IMR-90 (cell line): ENCODE measurements around the gene GLIS1.

ENCODE experiments used
- BHLHE40 ChIP-seq: fragments of 150-350 bp; IDR thresholded peaks from 2 replicates; pipeline ENCODE4 v1.6.1; 2016; ENCODE audit warnings: mild to moderate bottlenecking, low read depth, low read length
- CEBPB ChIP-seq: IDR thresholded peaks from 2 replicates; pipeline ENCODE4 v1.6.1; 2012; ENCODE audit warnings: low read depth, low read length, improper control_type of control experiment
- CHD1 ChIP-seq: IDR thresholded peaks from 2 replicates; pipeline ENCODE4 v1.6.1; 2012; ENCODE audit warnings: low read depth, low read length, improper control_type of control experiment
- MAFK ChIP-seq: IDR thresholded peaks from 2 replicates; pipeline ENCODE4 v1.6.1; 2012; ENCODE audit warnings: low read depth, low read length, improper control_type of control experiment
- MAZ ChIP-seq: IDR thresholded peaks from 2 replicates; pipeline ENCODE4 v1.6.1; 2012; ENCODE audit warnings: low read depth, mild to moderate bottlenecking, low read length, improper control_type of control experiment, moderate library complexity, borderline replicate concordance
- POLR2A ChIP-seq: IDR thresholded peaks from 2 replicates; pipeline ENCODE4 v1.6.1; 2012; ENCODE audit warnings: mild to moderate bottlenecking, low read depth, low read length
- RAD21 ChIP-seq: IDR thresholded peaks from 2 replicates; pipeline ENCODE4 v1.6.1; 2012; ENCODE audit warnings: low read length, improper control_type of control experiment
- RFX5 ChIP-seq: IDR thresholded peaks from 2 replicates; pipeline ENCODE4 v1.8.0; 2012; ENCODE audit warnings: low read depth, mild to moderate bottlenecking, low read length, moderate library complexity
- SMC3 ChIP-seq: fragments of 150-350 bp; IDR thresholded peaks from 2 replicates; pipeline ENCODE4 v1.6.1; 2016; ENCODE audit warnings: low read depth, mild to moderate bottlenecking, antibody characterized with exemption, low read length, moderate library complexity
- TF ChIP-seq, protein P1 (sequence below): conservative IDR thresholded peaks from 2 replicates; pipeline ENCODE4 v1.5.1; 2012; ENCODE audit warnings: mild to moderate bottlenecking, low read depth, low read length, improper control_type of control experiment
- TF ChIP-seq, protein P2 (sequence below): fragments of 150-350 bp; IDR thresholded peaks from 2 replicates; pipeline ENCODE4 v1.6.1; 2017; ENCODE audit warnings: mild to moderate bottlenecking, antibody characterized with exemption, low read length, low read depth

DNA sequence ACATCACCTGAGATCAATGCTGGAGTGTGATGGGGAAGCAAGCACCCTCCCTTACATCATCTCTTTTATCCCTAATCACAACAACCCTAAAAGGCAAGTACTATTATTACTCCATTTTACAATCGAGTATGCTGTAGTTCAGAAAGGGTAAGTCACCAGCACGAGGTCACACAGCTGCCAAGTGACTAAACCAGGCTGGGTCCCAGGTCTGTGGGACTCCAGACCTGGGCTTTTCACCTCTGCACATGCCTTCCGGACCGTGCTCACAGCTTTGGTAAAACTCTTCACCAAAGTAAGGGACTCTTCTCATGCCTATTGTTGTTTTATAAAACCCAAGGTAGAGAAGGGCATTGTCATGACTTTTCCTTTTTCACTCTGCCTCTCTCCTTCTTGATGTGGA is 148.9 kb downstream of the GLIS1 start:
- TF ChIP-seq POLR2A (no peak), BHLHE40 (no peak), RAD21 (no peak), RFX5 (no peak), MAZ (no peak), SMC3 (no peak), MAFK (no peak), CHD1 (no peak), CEBPB (no peak)
- TF ChIP-seq, protein P1, sequence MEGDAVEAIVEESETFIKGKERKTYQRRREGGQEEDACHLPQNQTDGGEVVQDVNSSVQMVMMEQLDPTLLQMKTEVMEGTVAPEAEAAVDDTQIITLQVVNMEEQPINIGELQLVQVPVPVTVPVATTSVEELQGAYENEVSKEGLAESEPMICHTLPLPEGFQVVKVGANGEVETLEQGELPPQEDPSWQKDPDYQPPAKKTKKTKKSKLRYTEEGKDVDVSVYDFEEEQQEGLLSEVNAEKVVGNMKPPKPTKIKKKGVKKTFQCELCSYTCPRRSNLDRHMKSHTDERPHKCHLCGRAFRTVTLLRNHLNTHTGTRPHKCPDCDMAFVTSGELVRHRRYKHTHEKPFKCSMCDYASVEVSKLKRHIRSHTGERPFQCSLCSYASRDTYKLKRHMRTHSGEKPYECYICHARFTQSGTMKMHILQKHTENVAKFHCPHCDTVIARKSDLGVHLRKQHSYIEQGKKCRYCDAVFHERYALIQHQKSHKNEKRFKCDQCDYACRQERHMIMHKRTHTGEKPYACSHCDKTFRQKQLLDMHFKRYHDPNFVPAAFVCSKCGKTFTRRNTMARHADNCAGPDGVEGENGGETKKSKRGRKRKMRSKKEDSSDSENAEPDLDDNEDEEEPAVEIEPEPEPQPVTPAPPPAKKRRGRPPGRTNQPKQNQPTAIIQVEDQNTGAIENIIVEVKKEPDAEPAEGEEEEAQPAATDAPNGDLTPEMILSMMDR = no peak
- TF ChIP-seq, protein P2, sequence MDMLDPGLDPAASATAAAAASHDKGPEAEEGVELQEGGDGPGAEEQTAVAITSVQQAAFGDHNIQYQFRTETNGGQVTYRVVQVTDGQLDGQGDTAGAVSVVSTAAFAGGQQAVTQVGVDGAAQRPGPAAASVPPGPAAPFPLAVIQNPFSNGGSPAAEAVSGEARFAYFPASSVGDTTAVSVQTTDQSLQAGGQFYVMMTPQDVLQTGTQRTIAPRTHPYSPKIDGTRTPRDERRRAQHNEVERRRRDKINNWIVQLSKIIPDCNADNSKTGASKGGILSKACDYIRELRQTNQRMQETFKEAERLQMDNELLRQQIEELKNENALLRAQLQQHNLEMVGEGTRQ = no peak
